GM21390 (cell line): Measurements from ENCODE around the gene ABCF1.

ENCODE experiments used
- ATAC-seq: cut with Tn5 transposase; IDR thresholded peaks from one replicate; pipeline ENCODE4 v1.9.1; 2021; ENCODE audit not compliant: unreplicated experiment

Gene ABCF1

GRCh38 chr6:30599625-30600324, 28.5 kb downstream of the ABCF1 start:
- ATAC-seq = no peak

- ATAC-seq = no peak
These were observed 29.3 kb downstream of the ABCF1 start for GRCh38 chr6:30600451-30600961.

GRCh38 chr6:30601436-30601814, 30.2 kb downstream of the ABCF1 start:
- no peak for ATAC-seq

- ATAC-seq = no peak
These were observed 30.8 kb downstream of the ABCF1 start for GRCh38 chr6:30601815-30602641.

- ATAC-seq = no peak
These were observed 32.7 kb downstream of the ABCF1 start for GRCh38 chr6:30603961-30604360.

- ATAC-seq = no peak
These were observed 38.8 kb downstream of the ABCF1 start for GRCh38 chr6:30610065-30610464.

GRCh38 chr6:30611150-30611855, 40.1 kb downstream of the ABCF1 start:
- ATAC-seq = no peak

- no peak for ATAC-seq
These were observed 40.6 kb downstream of the ABCF1 start for GRCh38 chr6:30611856-30612194.

GRCh38 chr6:30612213-30612612, 41.0 kb downstream of the ABCF1 start:
- no peak for ATAC-seq

GRCh38 chr6:30612687-30613248, 41.5 kb downstream of the ABCF1 start:
- ATAC-seq = no peak

GRCh38 chr6:30613251-30614043, 42.2 kb downstream of the ABCF1 start:
- ATAC-seq = no peak

- no peak for ATAC-seq
These were observed 43.0 kb downstream of the ABCF1 start for GRCh38 chr6:30614044-30614842.

- peak; percentile 43 for ATAC-seq
These were observed 43.6 kb downstream of the ABCF1 start for GRCh38 chr6:30614843-30615218.

- no peak for ATAC-seq
These were observed 44.1 kb downstream of the ABCF1 start for GRCh38 chr6:30615219-30615957.

GRCh38 chr6:30615958-30616810, 44.9 kb downstream of the ABCF1 start:
- no peak for ATAC-seq

GRCh38 chr6:30616811-30617564, 45.7 kb downstream of the ABCF1 start, which contains the start of gene PPP1R10:
TSS of gene PPP1R10 (minus strand) at chr6:30617243. CDS start at chr6:30609944, 7,299 bp downstream.
- ATAC-seq = peak; percentile 69

GRCh38 chr6:30617565-30618269, 46.5 kb downstream of the ABCF1 start, which contains the start of gene MRPS18B:
TSS of gene MRPS18B (plus strand) at chr6:30617840. CDS start at chr6:30617866, 26 bp downstream.
- ATAC-seq = peak; percentile 80
